Fibroblast of lung (primary cell): ENCODE measurements around the gene PRR7.

Experiments
- CTCF ChIP-seq, 2 donors: IDR thresholded peaks in 1 of 2; conservative IDR thresholded peaks in 1 of 2; 1 replicate in 1 of 2; 2 replicates in 1 of 2; pipeline ENCODE4 v1.5.1; 2011 to 2012; ENCODE audit warnings: low read length in 2 of 2, control low read depth in 1 of 2, inconsistent platforms in 1 of 2, low read depth in 1 of 2, mild to moderate bottlenecking in 1 of 2
- EZH2 ChIP-seq: IDR thresholded peaks from 2 replicates; pipeline ENCODE4 v1.5.1; 2012; ENCODE audit warnings: low read length, control low read depth, mild to moderate bottlenecking; ENCODE audit errors: missing control alignments

GRCh38 chr5:177419046-177419445 is 27.6 kb upstream of the PRR7 start:
- no peak for TF ChIP-seq CTCF (conservative IDR thresholded peaks at IDR 0.05 in 1 of 2, IDR thresholded peaks at IDR 0.05 in 1 of 2; ENCODE audit: low read depth in 1 of 2, low read length in 2 of 2)
- no peak for TF ChIP-seq EZH2
